Upper lobe of right lung (tissue), 1 donor: ENCODE measurements around the gene TEDC2. TPM values are rescaled to one million over a fixed set of nuclear protein-coding genes. Genes with fewer than 3 reads are reported as not detected.

Experiments used
- ATAC-seq: fragments of 200-7000 bp; cut with Tn5 transposase; one replicate; pipeline ENCODE4 v1.9.1; 2020; ENCODE audit warnings: mild to moderate bottlenecking, moderate library complexity
- DNase-seq: peaks from one replicate; pipeline ENCODE4 v3.0.0-alpha.2; 2020
- H3K27ac ChIP-seq: fragments of 200-600 bp; one replicate; pipeline ENCODE4 v1.8.0; 2022
- H3K27me3 ChIP-seq: fragments of 200-600 bp; one replicate; pipeline ENCODE4 v1.8.0; 2022; ENCODE audit warnings: mild to moderate bottlenecking
- H3K36me3 ChIP-seq: fragments of 200-600 bp; one replicate; pipeline ENCODE4 v1.8.0; 2022
- H3K4me1 ChIP-seq: fragments of 200-600 bp; one replicate; pipeline ENCODE4 v1.8.0; 2022
- H3K4me3 ChIP-seq: fragments of 200-600 bp; one replicate; pipeline ENCODE4 v1.8.0; 2022; ENCODE audit warnings: mild to moderate bottlenecking
- H3K9me3 ChIP-seq: fragments of 200-600 bp; one replicate; pipeline ENCODE4 v1.8.0; 2022
- intact Hi-C: fragments of 100-400 bp; cut with DNase I; formaldehyde crosslinking; loops from one replicate; pipeline ENCODE4 v1.11.0; 2022
- total RNA-seq: library from RNA; stranded (reverse); fragmentation: NEBNext Ultra II Directional; extraction: Animal tissue kit (Norgen Biotek cat#: 25700); gene quantifications from one replicate; pipeline ENCODE4 v1.2.1, GENCODE V29; 2021
- TF ChIP-seq, protein P1 (sequence below): fragments of 200-600 bp; IDR thresholded peaks from one replicate; pipeline ENCODE4 v1.8.0; 2022; ENCODE audit warnings: antibody characterized with exemption
- donor health status: DM: no; HTN: yes; CAD: no; lungs with severe emphysema.

TEDC2 gene
- total RNA-seq, 1 donor from 2014 or later: not detected

DNA sequence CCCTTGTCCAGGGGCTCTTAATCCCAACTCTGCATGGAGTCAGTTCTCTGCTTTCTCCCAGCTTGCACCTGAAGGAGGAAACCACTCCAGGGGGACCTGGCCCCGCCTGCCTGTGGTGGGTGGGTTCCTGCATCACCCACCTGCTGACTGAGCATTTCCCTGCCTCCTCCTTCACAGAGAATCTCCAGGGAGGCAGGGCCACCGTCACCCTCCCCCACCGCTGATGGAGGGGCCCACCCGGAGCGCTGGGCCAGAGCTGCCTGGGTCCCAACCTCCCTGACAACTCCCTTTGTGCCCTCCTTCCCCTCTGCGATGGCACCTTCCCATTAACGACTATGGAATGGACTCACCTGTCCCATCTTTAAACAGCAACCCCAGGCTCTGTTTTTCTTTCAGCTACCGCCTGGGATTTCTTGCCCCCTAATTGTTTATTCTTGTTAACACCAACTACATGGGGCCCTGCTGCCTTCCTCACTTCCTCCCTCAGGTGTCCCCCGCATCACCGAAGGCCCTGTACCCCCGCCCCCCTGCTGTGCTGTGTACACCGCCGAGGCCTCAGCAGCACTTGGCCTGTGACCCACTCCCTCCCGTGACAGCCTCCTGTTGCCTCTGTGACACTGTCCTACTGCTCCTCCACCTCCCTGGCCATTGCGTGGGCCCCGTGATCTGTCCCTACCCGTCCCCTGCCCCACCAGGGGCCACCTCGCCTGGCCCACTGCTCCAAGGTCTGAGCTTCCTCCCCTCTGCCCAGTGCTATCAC lies 842 bp upstream of the TEDC2 start:
- ATAC-seq (no peak), DNase-seq (no peak)
- Histone ChIP-seq H3K4me3 (peak overlapping the region; percentile 56), H3K9me3 (no peaks in the 10 kb centered on the region), H3K27ac (peak overlapping the region; percentile 33), H3K4me1 (peaks cover 11% of the 10 kb centered on the region), H3K36me3 (no peaks in the 10 kb centered on the region), H3K27me3 (no peaks in the 10 kb centered on the region)
- TF ChIP-seq, protein P1, sequence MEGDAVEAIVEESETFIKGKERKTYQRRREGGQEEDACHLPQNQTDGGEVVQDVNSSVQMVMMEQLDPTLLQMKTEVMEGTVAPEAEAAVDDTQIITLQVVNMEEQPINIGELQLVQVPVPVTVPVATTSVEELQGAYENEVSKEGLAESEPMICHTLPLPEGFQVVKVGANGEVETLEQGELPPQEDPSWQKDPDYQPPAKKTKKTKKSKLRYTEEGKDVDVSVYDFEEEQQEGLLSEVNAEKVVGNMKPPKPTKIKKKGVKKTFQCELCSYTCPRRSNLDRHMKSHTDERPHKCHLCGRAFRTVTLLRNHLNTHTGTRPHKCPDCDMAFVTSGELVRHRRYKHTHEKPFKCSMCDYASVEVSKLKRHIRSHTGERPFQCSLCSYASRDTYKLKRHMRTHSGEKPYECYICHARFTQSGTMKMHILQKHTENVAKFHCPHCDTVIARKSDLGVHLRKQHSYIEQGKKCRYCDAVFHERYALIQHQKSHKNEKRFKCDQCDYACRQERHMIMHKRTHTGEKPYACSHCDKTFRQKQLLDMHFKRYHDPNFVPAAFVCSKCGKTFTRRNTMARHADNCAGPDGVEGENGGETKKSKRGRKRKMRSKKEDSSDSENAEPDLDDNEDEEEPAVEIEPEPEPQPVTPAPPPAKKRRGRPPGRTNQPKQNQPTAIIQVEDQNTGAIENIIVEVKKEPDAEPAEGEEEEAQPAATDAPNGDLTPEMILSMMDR: no peak
- intact Hi-C loops: no loop called here

DNA sequence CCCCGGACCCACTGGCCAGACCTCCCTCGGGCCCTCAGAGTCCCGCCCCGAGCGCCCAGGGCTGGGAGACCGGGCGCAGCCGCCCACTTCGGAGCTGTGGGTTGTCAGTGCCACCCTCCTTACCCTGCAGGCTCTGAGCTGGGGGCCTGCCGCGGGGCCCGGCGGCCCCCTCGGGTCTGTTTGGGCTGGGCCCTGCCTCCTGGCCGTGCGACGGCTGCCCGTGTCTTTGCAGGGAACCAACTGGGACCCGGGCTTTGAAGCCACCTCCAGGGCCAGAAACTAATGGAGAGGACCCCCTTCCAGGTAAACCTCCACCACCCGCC lies 443 bp downstream of the TEDC2 start:
- ATAC-seq (no peak), DNase-seq (no peak)
- H3K36me3 ChIP-seq: no peaks in the 10 kb centered on the region
- no peaks in the 10 kb centered on the region for H3K9me3 ChIP-seq
- TF ChIP-seq, protein P1: no peak
- no peak overlapping the region for H3K27ac ChIP-seq
- H3K27me3 ChIP-seq: no peaks in the 10 kb centered on the region
- H3K4me3 ChIP-seq: peak overlapping the region; percentile 56
- intact Hi-C loops: no loop called here
- peaks cover 11% of the 10 kb centered on the region for H3K4me1 ChIP-seq

DNA sequence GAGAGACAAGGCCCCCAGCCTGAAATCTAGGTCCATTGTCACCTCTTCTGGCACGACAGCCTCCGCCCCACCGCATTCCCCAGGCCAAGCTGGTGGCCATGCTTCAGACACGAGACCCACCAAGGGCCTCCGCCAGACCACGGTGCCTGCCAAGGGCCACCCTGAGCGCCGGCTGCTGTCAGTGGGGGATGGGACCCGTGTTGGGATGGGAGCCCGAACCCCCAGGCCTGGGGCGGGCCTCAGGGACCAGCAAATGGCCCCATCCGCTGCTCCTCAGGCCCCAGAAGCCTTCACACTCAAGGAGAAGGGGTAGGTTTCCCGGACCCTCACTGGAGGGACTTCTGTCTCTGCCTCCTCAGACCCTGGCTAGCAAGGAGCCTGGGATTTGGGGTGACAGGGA lies 1.0 kb downstream of the TEDC2 start:
- Histone ChIP-seq H3K36me3 (no peaks in the 10 kb centered on the region), H3K4me1 (peaks cover 11% of the 10 kb centered on the region), H3K27ac (no peak overlapping the region), H3K9me3 (no peaks in the 10 kb centered on the region), H3K4me3 (no peak overlapping the region), H3K27me3 (no peaks in the 10 kb centered on the region)
- ATAC-seq: no peak
- intact Hi-C loops: no loop called here
- DNase-seq: no peak
- TF ChIP-seq, protein P1: no peak

DNA sequence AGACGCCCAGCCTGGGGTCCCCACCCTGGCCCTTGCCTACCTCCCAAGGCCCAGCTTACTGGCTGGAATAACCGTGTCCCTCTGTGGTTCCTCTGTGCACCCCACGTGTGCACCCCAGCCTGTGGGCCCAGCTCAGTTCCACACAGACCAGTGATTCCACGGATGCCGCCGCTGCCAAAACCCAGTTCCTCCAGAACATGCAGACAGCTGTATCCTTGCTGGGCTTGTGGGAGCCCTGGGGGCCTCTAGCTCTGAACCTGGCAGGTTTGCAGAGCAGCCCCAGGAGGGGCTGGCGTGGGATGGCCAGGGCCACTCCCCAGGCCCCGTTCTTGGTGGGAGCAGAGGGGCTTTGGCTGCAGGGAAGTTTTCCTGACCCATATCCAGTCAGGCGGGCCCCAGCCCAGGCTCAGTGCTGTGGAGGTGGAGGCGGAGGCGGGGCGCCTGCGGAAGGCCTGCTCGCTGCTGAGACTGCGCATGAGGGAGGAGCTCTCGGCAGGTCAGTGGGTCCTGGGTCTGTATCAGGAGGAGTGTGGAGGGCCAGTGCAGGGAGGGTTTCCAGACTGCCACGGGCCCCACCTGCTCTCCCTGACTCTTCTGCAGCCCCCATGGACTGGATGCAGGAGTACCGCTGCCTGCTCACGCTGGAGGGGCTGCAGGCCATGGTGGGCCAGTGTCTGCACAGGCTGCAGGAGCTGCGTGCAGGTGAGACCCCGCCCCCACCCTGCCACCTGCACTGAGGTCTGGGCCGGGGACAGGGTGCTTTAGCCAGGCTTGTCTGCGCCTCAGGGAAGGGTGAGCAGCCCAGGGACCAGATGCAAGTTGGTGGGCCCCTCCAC lies 2.3 kb downstream of the TEDC2 start:
- Histone ChIP-seq H3K9me3 (no peaks in the 10 kb centered on the region), H3K4me1 (peaks cover 11% of the 10 kb centered on the region), H3K27me3 (no peaks in the 10 kb centered on the region), H3K27ac (no peak overlapping the region), H3K36me3 (no peaks in the 10 kb centered on the region), H3K4me3 (no peak overlapping the region)
- no peak for ATAC-seq
- intact Hi-C loops: no loop called here
- peak; percentile 58 for DNase-seq
- TF ChIP-seq, protein P1: no peak

DNA sequence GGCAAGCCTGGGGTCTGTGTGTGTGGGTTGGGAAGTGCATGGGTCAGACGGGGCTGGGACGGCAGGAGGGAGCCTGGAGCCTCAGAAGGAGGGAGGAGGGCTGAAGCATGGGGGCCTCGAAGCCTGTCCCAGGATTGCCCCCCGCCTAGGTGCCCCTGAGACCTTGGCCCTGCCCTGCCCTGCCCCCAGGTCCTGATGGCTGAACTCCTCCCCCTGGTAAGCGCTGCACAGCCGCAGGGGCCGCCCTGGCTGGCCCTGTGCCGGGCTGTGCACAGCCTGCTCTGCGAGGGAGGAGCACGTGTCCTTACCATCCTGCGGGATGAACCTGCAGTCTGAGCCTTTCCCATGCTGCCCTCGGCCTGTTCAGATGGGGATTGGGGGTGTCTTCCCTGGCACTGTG lies 4.4 kb downstream of the TEDC2 start:
- ATAC-seq (no peak), DNase-seq (no peak)
- Histone ChIP-seq H3K27me3 (peaks cover 11% of the 10 kb centered on the region), H3K36me3 (no peaks in the 10 kb centered on the region), H3K4me1 (peaks cover 21% of the 10 kb centered on the region), H3K9me3 (no peaks in the 10 kb centered on the region), H3K4me3 (no peak overlapping the region), H3K27ac (no peak overlapping the region)
- TF ChIP-seq, protein P1: no peak
- intact Hi-C loops: no loop called here
